DOHH2 (cell line): ENCODE measurements around the gene COL9A2.

Experiments used
- CTCF ChIP-seq: fragments of 200-600 bp; sonication (generic); IDR thresholded peaks from one replicate; pipeline ENCODE4 v1.5.1; 2014; ENCODE audit warnings: antibody characterized with exemption, mild to moderate bottlenecking, low read depth, low read length; ENCODE audit not compliant: poor library complexity, severe bottlenecking
- EZH2phosphoT487 ChIP-seq: fragments of 200-600 bp; sonication (generic); IDR thresholded peaks from 2 replicates; pipeline ENCODE4 v1.6.1; 2017; ENCODE audit warnings: borderline replicate concordance, mild to moderate bottlenecking, antibody characterized with exemption, low read length, moderate library complexity, mixed read lengths

- TF ChIP-seq CTCF: no peak
- no peak for TF ChIP-seq EZH2phosphoT487
Measured at GRCh38 chr1:40312238-40313205, 4.6 kb downstream of the COL9A2 start.
